Measurements from ENCODE around the gene TMEM30B.

Gene TMEM30B

DNA sequence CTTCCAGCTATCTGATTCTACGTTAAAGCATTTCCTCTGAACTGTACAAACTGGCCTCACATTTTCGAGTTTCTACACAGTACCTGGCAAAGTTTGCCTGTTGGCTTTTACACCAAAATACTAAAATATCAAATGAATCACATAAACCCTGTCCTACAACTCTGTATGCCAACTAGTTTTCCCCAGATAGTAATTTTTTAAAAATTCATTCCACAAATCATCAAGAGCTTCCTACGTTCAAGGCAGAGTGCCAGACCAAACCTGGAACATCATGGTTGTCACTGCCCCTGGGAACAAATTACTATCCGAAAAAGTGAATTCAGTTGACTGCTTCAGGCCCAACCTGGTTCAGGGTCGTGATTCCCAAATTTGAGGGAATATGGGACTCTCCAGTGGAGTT lies 2.1 kb downstream of the TMEM30B start:
- H3K4me3 ChIP-seq = peak overlapping the region; percentile 72 to 90
- TF ChIP-seq, protein P1, sequence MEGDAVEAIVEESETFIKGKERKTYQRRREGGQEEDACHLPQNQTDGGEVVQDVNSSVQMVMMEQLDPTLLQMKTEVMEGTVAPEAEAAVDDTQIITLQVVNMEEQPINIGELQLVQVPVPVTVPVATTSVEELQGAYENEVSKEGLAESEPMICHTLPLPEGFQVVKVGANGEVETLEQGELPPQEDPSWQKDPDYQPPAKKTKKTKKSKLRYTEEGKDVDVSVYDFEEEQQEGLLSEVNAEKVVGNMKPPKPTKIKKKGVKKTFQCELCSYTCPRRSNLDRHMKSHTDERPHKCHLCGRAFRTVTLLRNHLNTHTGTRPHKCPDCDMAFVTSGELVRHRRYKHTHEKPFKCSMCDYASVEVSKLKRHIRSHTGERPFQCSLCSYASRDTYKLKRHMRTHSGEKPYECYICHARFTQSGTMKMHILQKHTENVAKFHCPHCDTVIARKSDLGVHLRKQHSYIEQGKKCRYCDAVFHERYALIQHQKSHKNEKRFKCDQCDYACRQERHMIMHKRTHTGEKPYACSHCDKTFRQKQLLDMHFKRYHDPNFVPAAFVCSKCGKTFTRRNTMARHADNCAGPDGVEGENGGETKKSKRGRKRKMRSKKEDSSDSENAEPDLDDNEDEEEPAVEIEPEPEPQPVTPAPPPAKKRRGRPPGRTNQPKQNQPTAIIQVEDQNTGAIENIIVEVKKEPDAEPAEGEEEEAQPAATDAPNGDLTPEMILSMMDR (IDR thresholded peaks at IDR 0.05) = no peak
- H3K36me3 ChIP-seq = peaks cover 0 to 14% (median 0%) of the 10 kb centered on the region in 3 donors
- H3K27ac ChIP-seq = peak overlapping the region; percentile 88 to 98
- no peaks in the 10 kb centered on the region for H3K9me3 ChIP-seq
- peak in 1 of 2 donors; percentile 25 for DNase-seq
- peaks cover 0 to 30% (median 10%) of the 10 kb centered on the region in 4 donors for H3K4me1 ChIP-seq
- intact Hi-C loops (cut with DNase I; ENCODE audit: low total_unique reads) = no loop called here
- H3K27me3 ChIP-seq = no peaks in the 10 kb centered on the region

DNA sequence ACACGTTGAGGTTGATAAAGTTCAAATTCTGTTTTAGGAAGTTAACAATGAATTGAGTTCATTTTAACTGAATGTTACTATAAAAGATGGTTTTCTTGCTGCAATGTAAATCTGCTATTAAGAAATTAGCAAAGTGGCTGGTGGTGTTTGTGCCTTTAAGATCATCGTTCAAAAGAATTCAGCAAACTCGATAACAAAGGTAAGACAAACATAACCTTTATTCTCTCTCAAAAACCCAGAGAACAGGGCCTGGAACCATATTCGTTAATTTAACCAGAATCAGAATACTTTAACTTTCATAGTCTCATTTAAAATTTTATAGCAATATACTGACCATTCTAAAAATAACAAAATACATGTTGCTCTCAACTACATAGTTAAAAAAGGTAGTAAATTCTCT lies 3.4 kb downstream of the TMEM30B start:
- Histone ChIP-seq H3K4me3 (no peak overlapping the region), H3K36me3 (peaks cover 0 to 11% (median 0%) of the 10 kb centered on the region in 3 donors), H3K9me3 (no peaks in the 10 kb centered on the region), H3K4me1 (peaks cover 0 to 33% (median 10%) of the 10 kb centered on the region in 4 donors), H3K27ac (no peak overlapping the region), H3K27me3 (no peaks in the 10 kb centered on the region)
- DNase-seq = no peak
- intact Hi-C loops (cut with DNase I; ENCODE audit: low total_unique reads) = no loop called here
- TF ChIP-seq, protein P1 (IDR thresholded peaks at IDR 0.05) = no peak

DNA sequence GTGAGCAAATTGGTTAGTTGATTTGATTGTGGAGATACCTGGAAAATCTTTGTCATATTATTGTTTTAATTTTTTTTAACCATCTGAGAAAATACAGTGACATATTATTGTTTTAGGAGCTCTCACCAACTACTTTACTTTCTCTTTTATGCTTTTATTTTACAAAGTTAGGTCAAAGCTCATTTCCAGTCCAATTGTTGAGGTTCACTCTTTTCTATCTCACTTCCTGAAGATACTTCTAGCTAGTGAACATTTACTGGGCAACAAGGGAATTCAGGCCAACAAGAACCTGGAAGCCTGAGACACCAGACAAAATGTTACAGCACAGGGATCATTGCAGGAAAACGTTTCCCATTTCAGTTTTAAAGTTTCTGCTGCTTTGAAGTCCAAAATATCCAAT lies 3.9 kb downstream of the TMEM30B start:
- H3K4me1 ChIP-seq = peaks cover 0 to 38% (median 10%) of the 10 kb centered on the region in 4 donors
- H3K9me3 ChIP-seq = no peaks in the 10 kb centered on the region
- no peak overlapping the region for H3K27ac ChIP-seq
- no peak for DNase-seq
- no peak overlapping the region for H3K4me3 ChIP-seq
- TF ChIP-seq, protein P1 (IDR thresholded peaks at IDR 0.05) = no peak
- intact Hi-C loops (cut with DNase I; ENCODE audit: low total_unique reads) = no loop called here
- peaks cover 0 to 5% (median 0%) of the 10 kb centered on the region in 3 donors for H3K36me3 ChIP-seq
- no peaks in the 10 kb centered on the region for H3K27me3 ChIP-seq

DNA sequence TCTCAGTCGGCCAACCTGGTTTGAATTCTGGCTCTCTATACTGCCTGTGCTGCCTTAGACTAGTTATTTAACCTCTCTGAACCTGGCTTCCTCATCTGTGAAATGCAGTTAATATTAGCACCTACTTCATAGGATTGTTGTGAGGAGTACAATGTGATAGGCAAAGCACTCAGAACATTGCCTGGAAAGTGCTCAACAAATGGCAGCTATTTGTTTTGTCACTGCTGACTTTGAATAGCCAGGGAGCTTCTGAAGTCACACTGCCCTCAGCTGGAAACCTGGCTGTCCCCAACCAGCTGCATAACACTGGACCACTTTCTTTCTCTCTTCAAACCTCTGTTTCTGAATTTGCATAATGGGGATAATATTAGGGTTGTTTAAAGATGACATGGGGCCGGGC lies 9.6 kb downstream of the TMEM30B start:
- H3K27ac ChIP-seq = no peak overlapping the region
- TF ChIP-seq, protein P1 (IDR thresholded peaks at IDR 0.05) = no peak
- peaks cover 0 to 4% of the 10 kb centered on the region in 2 donors for H3K27me3 ChIP-seq
- no peaks in the 10 kb centered on the region for H3K36me3 ChIP-seq
- H3K9me3 ChIP-seq = no peaks in the 10 kb centered on the region
- H3K4me1 ChIP-seq = peaks cover 0 to 25% (median 1%) of the 10 kb centered on the region in 4 donors
- H3K4me3 ChIP-seq = no peak overlapping the region
- DNase-seq = no peak
- intact Hi-C loops (cut with DNase I; ENCODE audit: low total_unique reads) = loop anchor here (2.0 kb wide), 1 partner anchor 15 kb away; no protein-coding TSS in a partner anchor

DNA sequence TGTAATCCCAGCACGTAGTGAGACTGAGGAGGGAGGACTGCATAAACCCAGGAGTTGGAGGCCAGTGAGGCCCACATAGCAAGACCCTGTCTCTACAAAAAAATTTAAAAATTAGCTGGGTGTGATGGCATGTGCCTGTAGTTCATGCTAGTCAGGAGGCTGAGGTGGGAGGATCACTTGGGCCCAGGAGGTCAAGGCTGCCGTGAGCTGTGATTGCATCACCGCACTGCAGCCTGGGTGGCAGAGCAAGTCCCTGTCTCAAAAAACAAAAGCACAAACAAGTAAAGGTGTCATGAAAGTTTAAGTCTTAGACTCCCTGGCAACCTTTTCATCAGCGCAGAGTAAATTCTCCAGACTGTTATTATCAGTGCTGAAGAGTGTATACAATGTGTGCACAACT lies 10.4 kb downstream of the TMEM30B start:
- TF ChIP-seq, protein P1 (IDR thresholded peaks at IDR 0.05) = no peak

More for the DNA sequence above, 10.4 kb downstream of the TMEM30B start:
- H3K4me3 ChIP-seq = no peak overlapping the region
- DNase-seq = no peak
- intact Hi-C loops (cut with DNase I; ENCODE audit: low total_unique reads) = loop anchor here (2.0 kb wide), 1 partner anchor 16 kb away; no protein-coding TSS in a partner anchor
- peaks cover 0 to 26% (median 1%) of the 10 kb centered on the region in 4 donors for H3K4me1 ChIP-seq
- H3K9me3 ChIP-seq = no peaks in the 10 kb centered on the region
- H3K27me3 ChIP-seq = peaks cover 0 to 4% of the 10 kb centered on the region in 2 donors
- no peaks in the 10 kb centered on the region for H3K36me3 ChIP-seq
- H3K27ac ChIP-seq = no peak overlapping the region

All from tibial artery (tissue), 4 donors.